Measurements from ENCODE around the gene TRIM17.

DNA sequence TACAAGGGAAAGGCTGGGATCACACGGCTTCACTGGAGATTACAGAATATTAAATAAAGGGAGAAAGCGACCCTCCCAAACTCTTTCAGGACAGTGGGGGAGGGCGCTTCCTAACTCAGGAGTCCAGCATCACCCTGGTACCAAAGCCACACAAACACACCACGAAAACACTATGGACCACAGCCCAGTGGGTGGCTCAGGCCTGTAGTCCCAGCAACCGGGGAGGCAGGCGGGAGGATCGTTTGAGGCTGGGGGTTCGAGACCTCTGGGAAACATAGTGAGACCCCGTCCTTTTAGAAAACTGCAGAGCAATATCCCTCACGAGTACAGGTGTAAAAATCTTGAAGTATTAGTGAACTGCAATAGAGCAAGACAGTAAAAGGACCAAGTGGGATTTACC lies 26.0 kb downstream of the TRIM17 start:
- TF ChIP-seq CTCF (IDR thresholded peaks at IDR 0.05) (no peak), POLR2A (IDR thresholded peaks at IDR 0.05) (no peak)

Data from testis (tissue), 2 donors.